K562 (cell line): ENCODE results near the gene SENP1. TPM values are rescaled to one million over a fixed set of nuclear protein-coding genes. Genes with fewer than 3 reads are reported as not detected.

Source experiments
- ATAC-seq: fragments of 200-7000 bp; cut with Tn5 transposase; 3 replicates; pipeline ENCODE4 v1.9.1; 2020; ENCODE audit warnings: moderate library complexity
- BruUV-seq: library from RNA; stranded (reverse); fragments of 400-500 nt; replicated peaks from 2 replicates; lab custom pipeline; 2021; lab: Mats Ljungman, UMichigan
- CTCF ChIA-PET: fragments of 300-600 bp; formaldehyde crosslinking; extraction: SDS; loops from one replicate; lab custom pipeline; 2021; ENCODE audit warnings: low intra/inter-chr PET ratio; lab: Yijun Ruan, JAX
- POLR2A ChIA-PET: fragments of 300-600, 350-650 bp; sonication (Branson Sonifier 250); formaldehyde crosslinking; extraction: SDS; loops from one replicate; lab custom pipeline; 2021; ENCODE audit warnings: antibody characterized with exemption, inconsistent platforms; lab: Yijun Ruan, JAX
- DNase-seq, 4 experiments: peaks; one replicate each; pipeline versions ENCODE4 v3.0.0 to v3.0.0-alpha.2; 2011 to 2018; ENCODE audit warnings: low spot score in 3 of 4, mixed read lengths in 3 of 4; ENCODE audit errors: extremely low read depth in 1 of 4
- FAIRE-seq: peaks from 2 replicates; lab custom pipeline; 2011; peaks lifted over from hg19 to GRCh38; lab: Jason Lieb, UNC
- H2AFZ ChIP-seq: 2 replicates; pipeline ENCODE4 v1.6.0; 2011; ENCODE audit warnings: low read depth, low read length, control low read depth, inconsistent platforms
- H3K27ac ChIP-seq: fragments of 200-600 bp; 3 replicates; pipeline ENCODE4 v1.8.0; 2011; ENCODE audit warnings: low read depth, mild to moderate bottlenecking, control low read depth, inconsistent platforms, low read length, moderate library complexity, mixed read lengths; ENCODE audit errors: extremely low read depth
- H3K27me3 ChIP-seq, 2 experiments: fragments of 300-600 bp in 1 of 2; 2 replicates in 1 of 2; 3 replicates in 1 of 2; pipeline versions ENCODE4 v1.6.0 to v1.8.0; 2011; ENCODE audit warnings: inconsistent platforms in 2 of 2, low read length in 2 of 2, mild to moderate bottlenecking in 1 of 2, mixed read lengths in 1 of 2, moderate library complexity in 1 of 2; ENCODE audit not compliant: control insufficient read depth in 2 of 2, insufficient read depth in 2 of 2
- H3K36me3 ChIP-seq: fragments of 300-600 bp; 3 replicates; pipeline ENCODE4 v1.8.0; 2011; ENCODE audit warnings: mild to moderate bottlenecking, low read length, inconsistent platforms; ENCODE audit not compliant: control insufficient read depth, insufficient read depth
- H3K4me1 ChIP-seq, 2 experiments: fragments of 200-600 bp in 1 of 2; replicated peaks in 1 of 2; 2 replicates in 1 of 2; 3 replicates in 1 of 2; pipeline versions ENCODE4 v1.5.1 to v1.8.0; 2011; ENCODE audit warnings: inconsistent platforms in 2 of 2, low read length in 2 of 2, mild to moderate bottlenecking in 1 of 2, mixed read lengths in 1 of 2, moderate library complexity in 1 of 2; ENCODE audit not compliant: control insufficient read depth in 2 of 2, insufficient read depth in 2 of 2
- H3K4me2 ChIP-seq: 2 replicates; pipeline ENCODE4 v1.6.1; 2011; ENCODE audit warnings: low read length, control low read depth, inconsistent platforms, mixed read lengths; ENCODE audit not compliant: insufficient read depth
- H3K4me3 ChIP-seq: fragments of 200-600 bp; sonication (generic), shearing (Covaris generic); 2 replicates; pipeline ENCODE4 v1.5.1; 2016; ENCODE audit warnings: control low read depth, inconsistent platforms
- H3K79me2 ChIP-seq: fragments of 200-600 bp; 3 replicates; pipeline ENCODE4 v1.8.0; 2011; ENCODE audit warnings: low read length, inconsistent platforms; ENCODE audit not compliant: control insufficient read depth, insufficient read depth
- H3K9ac ChIP-seq, 2 experiments: 2 replicates each; pipeline versions ENCODE4 v1.6.0 to v1.6.1; 2011; ENCODE audit warnings: low read depth in 2 of 2, low read length in 2 of 2, control low read depth in 1 of 2, inconsistent platforms in 1 of 2, mild to moderate bottlenecking in 1 of 2, mixed read lengths in 1 of 2; ENCODE audit not compliant: insufficient read depth in 1 of 2
- H3K9me1 ChIP-seq: one replicate; pipeline ENCODE4 v1.6.0; 2011; ENCODE audit warnings: inconsistent platforms, mild to moderate bottlenecking, low read length, moderate library complexity; ENCODE audit not compliant: control insufficient read depth, insufficient read depth
- H3K9me3 ChIP-seq: replicated peaks from 2 replicates; pipeline ENCODE4 v1.5.1; 2011; ENCODE audit warnings: low read depth, low read length, inconsistent platforms; ENCODE audit not compliant: control insufficient read depth, insufficient read depth
- H4K20me1 ChIP-seq: replicated peaks from 2 replicates; pipeline ENCODE4 v1.6.1; 2011; ENCODE audit warnings: low read length, inconsistent platforms, mixed read lengths; ENCODE audit not compliant: control insufficient read depth, insufficient read depth
- BCL6 ChIP-seq: fragments of 250-450 bp; sonication (Bioruptor Pico); IDR thresholded peaks from 2 replicates; pipeline ENCODE4 v1.4.0; 2020
- HDAC3 ChIP-seq: fragments of 450-650 bp; IDR thresholded peaks from 2 replicates; pipeline ENCODE4 v1.6.1; 2018; ENCODE audit warnings: borderline replicate concordance, mild to moderate bottlenecking, moderate library complexity; ENCODE audit not compliant: partially characterized antibody
- HDAC8 ChIP-seq: fragments of 450-650 bp; IDR thresholded peaks from 2 replicates; pipeline ENCODE4 v1.6.1; 2016; ENCODE audit warnings: mild to moderate bottlenecking, missing genetic modification characterization, moderate library complexity, missing compliant biosample characterization
- HNRNPK ChIP-seq: fragments of 200-400 bp; formaldehyde crosslinking; IDR thresholded peaks from one replicate; pipeline ENCODE4 v1.6.1; 2018; ENCODE audit warnings: mild to moderate bottlenecking, low read depth, low read length; ENCODE audit not compliant: poor library complexity, severe bottlenecking
- HNRNPUL1 ChIP-seq: fragments of 200-400 bp; formaldehyde crosslinking; IDR thresholded peaks from 2 replicates; pipeline ENCODE4 v1.6.1; 2017; ENCODE audit warnings: low read length
- MBD2 ChIP-seq: sonication (generic); IDR thresholded peaks from 2 replicates; pipeline ENCODE4 v1.6.1; 2016; ENCODE audit warnings: low read depth, borderline replicate concordance
- RBM14 ChIP-seq: fragments of 200-400 bp; formaldehyde crosslinking; IDR thresholded peaks from 2 replicates; pipeline ENCODE4 v1.6.1; 2018; ENCODE audit warnings: low read depth, mild to moderate bottlenecking, low read length, moderate library complexity, borderline replicate concordance; ENCODE audit not compliant: insufficient read depth
- SAP30 ChIP-seq: fragments of 200-600 bp; sonication (generic); IDR thresholded peaks from 2 replicates; pipeline ENCODE4 v1.6.1; 2012; ENCODE audit warnings: borderline replicate concordance, low read depth, mild to moderate bottlenecking, moderate library complexity, low read length, control low read depth, inconsistent platforms; ENCODE audit not compliant: insufficient read depth, poor library complexity, severe bottlenecking
- ZNF384 ChIP-seq: IDR thresholded peaks from 2 replicates; pipeline ENCODE4 v1.6.1; 2012; ENCODE audit warnings: low read depth, low read length, improper control_type of control experiment
- ZNF589 ChIP-seq: fragments of 200-800 bp; sonication (Bioruptor generic); IDR thresholded peaks from 2 replicates; pipeline ENCODE4 v1.6.1; 2016; ENCODE audit warnings: low read depth, missing genetic modification characterization, missing compliant biosample characterization
- WGBS: fragments of 100-300 bp; shearing (Covaris generic); methylation state at CpG from one replicate; pipeline ENCODE4 v1.1.6; 2016; ENCODE audit warnings: low coverage, mixed read lengths; ENCODE audit not compliant: insufficient coverage; ENCODE audit errors: missing lambda C conversion rate; 5-methylcytosine and 5-hydroxymethylcytosine counted together
- in situ Hi-C: fragments of 300-500 bp; cut with MboI; formaldehyde crosslinking; loops from 4 replicates; pipeline ENCODE4 v1.15.0; 2018; ENCODE audit warnings: inconsistent platforms, mixed read lengths
- intact Hi-C: fragments of 100-400 bp; cut with micrococcal nuclease; formaldehyde crosslinking; loops from 2 replicates; pipeline ENCODE4 v1.14.2; 2022
- polyA plus RNA-seq, 8 experiments: library from polyadenylated mRNA; depleted of rRNA in 4 of 8; stranded (reverse) in 5 of 8; unstranded in 3 of 8; fragments of >200 nt; fragmentation: Nextera tagmentation in 2 of 8; fragmentation: Illumina TruSeq in 1 of 8; extraction: Ambion mirVana in 2 of 8; extraction: Trizol in 1 of 8; gene quantifications; 2 replicates each; pipeline versions ENCODE4 v1.2.1 to v1.2.3, GENCODE V29; 2011 to 2014; ENCODE audit warnings: inconsistent platforms in 1 of 8, missing spikeins in 1 of 8
- total RNA-seq, 7 experiments: library from RNA; depleted of rRNA in 6 of 7; stranded (reverse); fragments of >200 nt in 6 of 7; fragmentation: Illumina TruSeq in 2 of 7; extraction: Trizol in 2 of 7; gene quantifications; 2 replicates each; pipeline versions ENCODE4 v1.2.1 to v1.2.3, GENCODE V29; 2011 to 2021; ENCODE audit warnings: low replicate concordance in 1 of 7
- TF ChIP-seq, protein P1 (sequence below): fragments of 250-450 bp; sonication (Bioruptor Pico); IDR thresholded peaks from 2 replicates; pipeline ENCODE4 v1.8.0; 2021; ENCODE audit warnings: mild to moderate bottlenecking, moderate library complexity
- TF ChIP-seq, protein P2 (sequence below), 2 experiments: fragments of 450-650 bp; conservative IDR thresholded peaks; 2 replicates each; pipeline ENCODE4 v1.6.1; 2017; ENCODE audit warnings: mild to moderate bottlenecking in 2 of 2, moderate library complexity in 2 of 2

Gene SENP1
- total and polyA plus RNA-seq, 9 of the 15 experiments (the other 6 are each of a cell fraction or from before 2014, with no cell fraction given): 15.5 to 59.0 (median 36.3) TPM

DNA sequence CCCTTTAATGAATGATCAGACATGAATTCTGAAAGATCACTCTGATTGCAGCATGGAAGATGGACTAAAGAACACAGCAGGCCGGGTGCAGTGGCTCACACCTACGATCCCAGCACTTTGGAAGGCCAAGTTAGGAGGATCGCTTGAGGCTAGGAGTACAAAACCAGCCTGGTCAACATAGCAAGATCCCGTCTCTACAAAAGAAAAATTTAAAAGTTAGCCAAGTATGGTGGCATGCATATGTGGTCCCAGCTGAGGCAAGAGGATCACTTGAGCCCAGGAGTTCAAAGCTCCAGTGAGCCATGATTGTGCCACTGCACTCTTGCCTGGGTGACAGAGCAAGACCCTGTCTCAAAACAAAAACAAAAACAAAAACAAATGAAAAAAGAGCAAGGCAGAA lies 35.1 kb downstream of the SENP1 start:
- ChIA-PET CTCF (no interaction called here), POLR2A (no interaction called here)
- 94% methylated on average over 4 of the region's 4 CpGs for WGBS
- FAIRE-seq (no peak), ATAC-seq (no peak), DNase-seq (no peak)
- peaks cover 5 to 9% of the 10 kb centered on the region in 2 experiments; a peak in 2 of 5 replicates for H3K4me1 ChIP-seq
- TF ChIP-seq SAP30 (no peak), HDAC3 (no peak), BCL6 (CRISPR knock-in tag) (no peak), MBD2 (no peak), HDAC8 (tag) (no peak), HNRNPUL1 (no peak), RBM14 (no peak), ZNF589 (CRISPR knock-in tag) (no peak), HNRNPK (no peak), ZNF384 (no peak)
- TF ChIP-seq, protein P1, sequence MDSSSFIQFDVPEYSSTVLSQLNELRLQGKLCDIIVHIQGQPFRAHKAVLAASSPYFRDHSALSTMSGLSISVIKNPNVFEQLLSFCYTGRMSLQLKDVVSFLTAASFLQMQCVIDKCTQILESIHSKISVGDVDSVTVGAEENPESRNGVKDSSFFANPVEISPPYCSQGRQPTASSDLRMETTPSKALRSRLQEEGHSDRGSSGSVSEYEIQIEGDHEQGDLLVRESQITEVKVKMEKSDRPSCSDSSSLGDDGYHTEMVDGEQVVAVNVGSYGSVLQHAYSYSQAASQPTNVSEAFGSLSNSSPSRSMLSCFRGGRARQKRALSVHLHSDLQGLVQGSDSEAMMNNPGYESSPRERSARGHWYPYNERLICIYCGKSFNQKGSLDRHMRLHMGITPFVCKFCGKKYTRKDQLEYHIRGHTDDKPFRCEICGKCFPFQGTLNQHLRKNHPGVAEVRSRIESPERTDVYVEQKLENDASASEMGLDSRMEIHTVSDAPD (CRISPR knock-in tag): no peak
- TF ChIP-seq, protein P2, sequence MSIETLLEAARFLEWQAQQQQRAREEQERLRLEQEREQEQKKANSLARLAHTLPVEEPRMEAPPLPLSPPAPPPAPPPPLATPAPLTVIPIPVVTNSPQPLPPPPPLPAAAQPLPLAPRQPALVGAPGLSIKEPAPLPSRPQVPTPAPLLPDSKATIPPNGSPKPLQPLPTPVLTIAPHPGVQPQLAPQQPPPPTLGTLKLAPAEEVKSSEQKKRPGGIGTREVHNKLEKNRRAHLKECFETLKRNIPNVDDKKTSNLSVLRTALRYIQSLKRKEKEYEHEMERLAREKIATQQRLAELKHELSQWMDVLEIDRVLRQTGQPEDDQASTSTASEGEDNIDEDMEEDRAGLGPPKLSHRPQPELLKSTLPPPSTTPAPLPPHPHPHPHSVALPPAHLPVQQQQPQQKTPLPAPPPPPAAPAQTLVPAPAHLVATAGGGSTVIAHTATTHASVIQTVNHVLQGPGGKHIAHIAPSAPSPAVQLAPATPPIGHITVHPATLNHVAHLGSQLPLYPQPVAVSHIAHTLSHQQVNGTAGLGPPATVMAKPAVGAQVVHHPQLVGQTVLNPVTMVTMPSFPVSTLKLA (conservative IDR thresholded peaks at IDR 0.05): no peak
- H3K27me3 ChIP-seq: no peaks in the 10 kb centered on the region
- peaks cover 79% of the 10 kb centered on the region for H3K36me3 ChIP-seq
- H3K9me1 ChIP-seq: no peaks in the 10 kb centered on the region
- H3K9ac ChIP-seq: no peak overlapping the region
- H3K4me3 ChIP-seq: no peak overlapping the region
- H3K79me2 ChIP-seq: no peaks in the 10 kb centered on the region
- in situ Hi-C loops (no loop called here), intact Hi-C loops (no loop called here)
- H3K4me2 ChIP-seq: no peak overlapping the region
- H4K20me1 ChIP-seq: no peaks in the 10 kb centered on the region
- BruUV-seq: no TSS peak
- no peak overlapping the region for H3K27ac ChIP-seq
- no peak overlapping the region for H2AFZ ChIP-seq
- no peaks in the 10 kb centered on the region for H3K9me3 ChIP-seq
